ENCODE measurements around the gene PLEKHA1.

PLEKHA1 gene

GRCh38 chr10:122407375-122408125 is 33.0 kb downstream of the PLEKHA1 start:
- H3K36me3 Mint-ChIP-seq = peaks cover 16% of the 10 kb centered on the region
- DNase-seq = peak; percentile 28
- H3K27me3 Mint-ChIP-seq = no peaks in the 10 kb centered on the region
- CTCF ChIA-PET = interaction anchor here (1.0 kb wide), 1 partner anchor 8 kb away, joined by 3 read pairs; no protein-coding TSS in a partner anchor
- H3K9me3 Mint-ChIP-seq = no peaks in the 10 kb centered on the region
- H3K4me1 Mint-ChIP-seq = peaks cover 24% of the 10 kb centered on the region
- H3K4me3 Mint-ChIP-seq = no peak overlapping the region
- no peak overlapping the region for H3K27ac Mint-ChIP-seq

DNA sequence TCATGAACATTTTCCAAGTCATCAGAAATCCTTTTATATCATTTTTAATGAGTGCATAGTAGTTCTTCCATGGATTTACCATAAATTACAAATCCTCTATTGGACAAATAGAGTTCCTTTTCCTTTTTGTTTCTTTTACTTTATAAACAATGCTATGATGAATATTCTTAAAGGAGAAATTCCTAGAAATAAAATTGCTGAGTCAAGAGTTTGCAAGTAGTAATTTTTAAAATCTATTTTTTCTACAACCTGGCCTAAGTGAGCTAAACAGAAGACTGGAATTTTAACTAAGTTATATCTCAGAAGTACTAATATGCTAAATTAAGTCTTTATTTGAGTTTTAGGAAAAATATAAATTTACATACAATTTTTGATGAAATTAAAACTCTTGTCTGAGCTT is 38.8 kb downstream of the PLEKHA1 start:
- H3K9me3 Mint-ChIP-seq = no peaks in the 10 kb centered on the region
- DNase-seq = no peak
- CTCF ChIA-PET = no interaction called here
- H3K4me3 Mint-ChIP-seq = no peak overlapping the region
- peaks cover 39% of the 10 kb centered on the region for H3K36me3 Mint-ChIP-seq
- no peak overlapping the region for H3K27ac Mint-ChIP-seq
- H3K4me1 Mint-ChIP-seq = peaks cover 29% of the 10 kb centered on the region
- H3K27me3 Mint-ChIP-seq = no peaks in the 10 kb centered on the region

- H3K27me3 Mint-ChIP-seq = no peaks in the 10 kb centered on the region
- no peak for DNase-seq
- CTCF ChIA-PET = no interaction called here
- peaks cover 64% of the 10 kb centered on the region for H3K4me1 Mint-ChIP-seq
- H3K9me3 Mint-ChIP-seq = no peaks in the 10 kb centered on the region
- no peak overlapping the region for H3K4me3 Mint-ChIP-seq
- H3K27ac Mint-ChIP-seq = no peak overlapping the region
- peaks cover 63% of the 10 kb centered on the region for H3K36me3 Mint-ChIP-seq
Measured at GRCh38 chr10:122417667-122418066, 43.2 kb downstream of the PLEKHA1 start.

GRCh38 chr10:122419016-122419415 is 44.5 kb downstream of the PLEKHA1 start:
- Mint-ChIP-seq H3K27me3 (no peaks in the 10 kb centered on the region), H3K4me1 (peaks cover 71% of the 10 kb centered on the region), H3K27ac (no peak overlapping the region), H3K9me3 (no peaks in the 10 kb centered on the region), H3K4me3 (no peak overlapping the region), H3K36me3 (peaks cover 58% of the 10 kb centered on the region)
- DNase-seq = no peak
- CTCF ChIA-PET = interaction anchor here (1.0 to 2.3 kb wide), 3 partner anchors 16 to 120 kb away, joined by 3 to 10 read pairs (median 4); no protein-coding TSS in a partner anchor

DNA sequence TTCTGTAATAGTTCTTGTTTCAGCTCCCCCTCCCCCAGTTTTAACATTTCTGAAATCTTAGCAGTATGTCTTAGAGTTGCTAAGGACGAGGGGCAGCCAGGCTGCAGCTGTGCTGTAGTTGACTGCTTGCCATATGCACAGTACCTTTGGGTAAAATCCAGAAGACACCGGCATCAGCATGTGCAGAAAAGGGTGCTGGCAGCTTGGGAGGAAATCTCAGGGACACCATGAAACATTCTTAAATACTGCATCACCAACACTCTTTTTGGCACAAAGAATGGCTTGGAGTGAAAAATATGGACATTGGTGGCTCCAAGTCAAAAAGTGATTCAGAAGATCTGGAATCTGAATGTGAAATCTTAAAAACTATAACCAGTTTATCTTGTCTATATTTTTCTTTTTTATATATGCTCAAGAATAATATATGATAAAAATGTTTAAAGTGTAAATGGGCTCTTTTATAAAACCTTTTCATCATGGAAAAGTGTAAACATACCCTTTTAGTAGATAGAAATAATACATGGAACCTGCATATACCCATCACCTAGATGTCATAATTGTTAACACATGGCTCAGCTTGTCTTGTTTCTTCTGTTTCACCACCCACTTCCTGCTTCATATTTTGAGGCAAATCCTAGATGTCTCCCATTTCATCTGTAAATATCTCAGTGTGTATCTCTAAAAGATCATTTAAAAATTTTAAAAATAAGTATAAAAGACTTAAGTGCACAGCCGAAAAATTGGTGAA is 45.5 kb downstream of the PLEKHA1 start:
- Mint-ChIP-seq H3K4me3 (no peak overlapping the region), H3K9me3 (no peaks in the 10 kb centered on the region), H3K36me3 (peaks cover 51% of the 10 kb centered on the region), H3K27me3 (no peaks in the 10 kb centered on the region), H3K27ac (no peak overlapping the region), H3K4me1 (peaks cover 71% of the 10 kb centered on the region)
- CTCF ChIA-PET = interaction anchor here (1.0 to 2.3 kb wide), 2 partner anchors 15 to 68 kb away, joined by 3 to 10 read pairs; no protein-coding TSS in a partner anchor
- DNase-seq = no peak

DNA sequence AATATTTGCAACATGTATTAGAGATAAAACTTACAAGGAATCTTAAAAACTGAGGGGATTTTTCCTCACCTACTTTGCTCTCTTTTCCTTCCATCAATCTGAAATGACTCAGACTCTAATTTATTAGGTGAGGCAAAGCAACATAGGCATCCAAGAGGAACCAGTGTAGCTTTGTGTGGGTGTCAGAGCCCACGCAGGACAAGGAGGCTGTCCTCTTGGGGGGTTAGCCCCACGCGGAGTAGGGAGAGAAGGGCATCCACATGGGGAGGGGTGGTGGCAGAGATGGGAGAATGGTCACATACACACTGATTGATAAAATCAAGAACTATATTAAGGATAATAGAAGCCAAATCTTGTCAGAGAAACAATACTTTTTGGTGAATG is 46.1 kb downstream of the PLEKHA1 start:
- CTCF ChIA-PET = no interaction called here
- Mint-ChIP-seq H3K4me3 (no peak overlapping the region), H3K36me3 (peaks cover 48% of the 10 kb centered on the region), H3K27ac (peak overlapping the region; percentile 59), H3K27me3 (no peaks in the 10 kb centered on the region), H3K4me1 (peaks cover 69% of the 10 kb centered on the region), H3K9me3 (no peaks in the 10 kb centered on the region)
- no peak for DNase-seq

- no peak for DNase-seq
- Mint-ChIP-seq H3K4me1 (peaks cover 64% of the 10 kb centered on the region), H3K9me3 (no peaks in the 10 kb centered on the region), H3K27ac (no peak overlapping the region), H3K4me3 (no peak overlapping the region), H3K27me3 (no peaks in the 10 kb centered on the region), H3K36me3 (peaks cover 43% of the 10 kb centered on the region)
- CTCF ChIA-PET = no interaction called here
Measured at GRCh38 chr10:122421054-122421625, 46.6 kb downstream of the PLEKHA1 start.

- no peaks in the 10 kb centered on the region for H3K27me3 Mint-ChIP-seq
- H3K27ac Mint-ChIP-seq = peak overlapping the region; percentile 83
- no peak for DNase-seq
- H3K9me3 Mint-ChIP-seq = no peaks in the 10 kb centered on the region
- peaks cover 59% of the 10 kb centered on the region for H3K4me1 Mint-ChIP-seq
- peaks cover 39% of the 10 kb centered on the region for H3K36me3 Mint-ChIP-seq
- CTCF ChIA-PET = no interaction called here
- H3K4me3 Mint-ChIP-seq = no peak overlapping the region
Measured at GRCh38 chr10:122421742-122422141, 47.2 kb downstream of the PLEKHA1 start.

DNA sequence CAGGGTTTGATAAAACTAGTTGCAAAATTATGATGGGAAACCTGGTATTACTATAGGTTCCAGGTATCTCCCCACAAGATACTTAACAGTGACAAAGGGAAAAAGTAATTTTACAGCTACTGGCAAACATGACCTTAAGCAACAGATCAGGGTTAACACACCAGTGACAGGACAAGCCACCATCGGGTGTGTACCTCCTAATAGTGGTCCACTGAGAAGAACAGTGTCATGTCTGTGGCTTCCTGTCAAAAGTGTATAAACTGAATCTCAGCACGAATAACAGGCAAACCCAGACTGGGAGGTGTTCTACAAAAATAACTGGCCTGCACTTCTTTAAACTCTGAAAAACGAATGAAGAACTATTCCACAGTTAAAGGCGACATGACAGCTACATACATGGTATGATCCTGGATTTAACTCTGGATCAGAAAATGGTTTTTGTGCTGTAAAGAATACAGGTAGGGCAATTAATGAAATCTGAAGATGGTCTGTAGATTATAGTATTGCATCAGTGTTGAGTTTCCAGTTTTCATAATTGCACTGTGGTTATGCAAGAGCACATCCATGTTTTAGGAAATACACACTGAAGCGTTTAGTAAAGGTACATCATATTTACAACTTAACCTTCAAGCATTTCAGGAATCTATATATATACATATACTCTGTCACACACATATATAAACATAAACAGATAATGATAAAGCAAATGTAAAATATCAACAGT is 47.9 kb downstream of the PLEKHA1 start:
- H3K4me3 Mint-ChIP-seq = no peak overlapping the region
- no peaks in the 10 kb centered on the region for H3K9me3 Mint-ChIP-seq
- H3K36me3 Mint-ChIP-seq = peaks cover 40% of the 10 kb centered on the region
- H3K4me1 Mint-ChIP-seq = peaks cover 59% of the 10 kb centered on the region
- peak overlapping the region; percentile 42 for H3K27ac Mint-ChIP-seq
- H3K27me3 Mint-ChIP-seq = no peaks in the 10 kb centered on the region
- CTCF ChIA-PET = no interaction called here
- DNase-seq = no peak

DNA sequence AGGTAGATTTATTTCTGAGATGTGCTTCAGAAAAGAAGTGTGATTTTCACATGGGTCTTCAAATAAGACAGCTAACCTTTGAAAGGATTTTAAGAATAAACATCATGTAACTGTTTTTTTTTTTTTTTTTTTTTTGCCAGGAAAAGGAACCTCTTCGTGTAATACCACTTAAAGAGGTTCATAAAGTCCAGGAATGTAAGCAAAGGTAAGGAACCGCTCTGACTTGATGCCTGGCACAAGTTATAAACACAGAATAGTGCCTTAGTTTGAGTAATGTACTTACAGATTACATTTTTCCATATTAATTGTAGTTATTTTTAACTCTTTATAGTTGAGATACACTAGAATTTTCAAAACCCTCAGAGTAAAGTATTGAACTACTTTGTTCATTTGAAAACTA is 49.6 kb downstream of the PLEKHA1 start:
- Mint-ChIP-seq H3K4me1 (peaks cover 48% of the 10 kb centered on the region), H3K27me3 (no peaks in the 10 kb centered on the region), H3K36me3 (peaks cover 33% of the 10 kb centered on the region), H3K4me3 (no peak overlapping the region), H3K9me3 (no peaks in the 10 kb centered on the region), H3K27ac (no peak overlapping the region)
- CTCF ChIA-PET = interaction anchor here (0.7 kb wide), 1 partner anchor 80 kb away, joined by 3 read pairs; no protein-coding TSS in a partner anchor
- no peak for DNase-seq

- Mint-ChIP-seq H3K36me3 (peaks cover 21% of the 10 kb centered on the region), H3K4me3 (no peak overlapping the region), H3K27ac (peak overlapping the region; percentile 42), H3K27me3 (no peaks in the 10 kb centered on the region), H3K9me3 (no peaks in the 10 kb centered on the region), H3K4me1 (peaks cover 24% of the 10 kb centered on the region)
- CTCF ChIA-PET = no interaction called here
- no peak for DNase-seq
Measured at GRCh38 chr10:122426829-122427228, 52.3 kb downstream of the PLEKHA1 start.

- H3K36me3 Mint-ChIP-seq = peaks cover 19% of the 10 kb centered on the region
- DNase-seq = no peak
- H3K4me3 Mint-ChIP-seq = no peak overlapping the region
- no peaks in the 10 kb centered on the region for H3K9me3 Mint-ChIP-seq
- peaks cover 19% of the 10 kb centered on the region for H3K4me1 Mint-ChIP-seq
- no peak overlapping the region for H3K27ac Mint-ChIP-seq
- CTCF ChIA-PET = no interaction called here
- H3K27me3 Mint-ChIP-seq = no peaks in the 10 kb centered on the region
Measured at GRCh38 chr10:122427280-122427679, 52.8 kb downstream of the PLEKHA1 start.

- H3K4me1 Mint-ChIP-seq = no peaks in the 10 kb centered on the region
- DNase-seq = no peak
- CTCF ChIA-PET = interaction anchor here (0.8 to 4.3 kb wide), 28 partner anchors 12 to 268 kb away, joined by 3 to 54 read pairs (median 4); partner anchors contain the start of genes BTBD16 and PLEKHA1
- H3K27me3 Mint-ChIP-seq = no peaks in the 10 kb centered on the region
- no peak overlapping the region for H3K4me3 Mint-ChIP-seq
- H3K9me3 Mint-ChIP-seq = no peaks in the 10 kb centered on the region
- H3K27ac Mint-ChIP-seq = no peak overlapping the region
- peaks cover under 1% of the 10 kb centered on the region for H3K36me3 Mint-ChIP-seq
Measured at GRCh38 chr10:122435212-122435827, 60.8 kb downstream of the PLEKHA1 start.
